Measurements from ENCODE around the gene FOXE3. TPM values are rescaled to one million over a fixed set of nuclear protein-coding genes. Genes with fewer than 3 reads are reported as not detected.

Gene FOXE3
- total RNA-seq, 4 donors from 2014 or later, result not detected

GRCh38 chr1:47395433-47395832 lies 20.7 kb upstream of the FOXE3 start:
- TF ChIP-seq POLR2A (IDR thresholded peaks at IDR 0.05) (no peak), CTCF (IDR thresholded peaks at IDR 0.05) (no peak)
- intact Hi-C loops (cut with DNase I; ENCODE audit: low total_unique reads), result no loop called here
- peak in 1 of 2 donors; percentile 31 for DNase-seq (ENCODE audit: low spot score in 2 of 2)
- no peak overlapping the region for H3K4me3 ChIP-seq (ENCODE audit: low read depth, poor library complexity, severe bottlenecking)
- whole genome bisulfite sequencing, 2 donors, result 76 to 81% methylated on average over 3 of the region's 3 CpGs

DNA sequence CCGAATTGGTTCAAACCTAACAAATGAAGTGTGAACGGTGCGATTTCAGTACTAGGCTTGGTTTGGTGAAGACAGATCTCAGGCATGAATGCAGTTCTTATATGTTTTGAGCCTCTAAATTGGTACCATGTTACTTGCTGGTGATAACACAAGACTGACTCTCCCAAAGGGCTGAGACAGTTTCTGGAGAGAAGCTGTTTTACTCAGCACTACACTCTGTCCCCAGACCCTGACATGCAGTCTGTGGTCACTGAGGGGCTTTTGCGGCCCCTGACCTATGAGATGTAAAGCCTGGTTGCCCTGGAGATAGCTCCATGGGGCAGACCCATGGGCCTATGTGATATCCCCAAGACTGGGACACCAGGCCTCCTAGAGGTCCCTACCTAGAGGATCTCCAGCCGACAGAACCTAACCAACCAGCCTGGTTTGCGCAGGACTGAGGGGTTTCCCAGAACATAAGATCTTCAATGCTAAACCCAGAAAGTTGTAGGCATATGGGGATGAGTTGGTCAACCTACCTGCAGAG lies 19.4 kb upstream of the FOXE3 start:
- intact Hi-C loops (cut with DNase I; ENCODE audit: low total_unique reads), result no loop called here
- TF ChIP-seq CTCF (IDR thresholded peaks at IDR 0.05) (no peak), POLR2A (IDR thresholded peaks at IDR 0.05) (no peak)
- WGBS, 2 donors, result 97 to 99% methylated on average over 6 of the region's 6 CpGs
- DNase-seq (ENCODE audit: low spot score in 2 of 2), result peak in 1 of 2 donors; percentile 29
- H3K4me3 ChIP-seq (ENCODE audit: low read depth, poor library complexity, severe bottlenecking), result no peak overlapping the region

- intact Hi-C loops (cut with DNase I; ENCODE audit: low total_unique reads), result no loop called here
- 91 to 96% methylated on average over 4 of the region's 4 CpGs for WGBS, 2 donors
- no peak for DNase-seq (ENCODE audit: low spot score in 2 of 2)
- no peak for TF ChIP-seq CTCF (IDR thresholded peaks at IDR 0.05)
- TF ChIP-seq POLR2A (IDR thresholded peaks at IDR 0.05), result no peak
- no peak overlapping the region for H3K4me3 ChIP-seq (ENCODE audit: low read depth, poor library complexity, severe bottlenecking)
Measured at GRCh38 chr1:47399138-47399845, 16.8 kb upstream of the FOXE3 start.

DNA sequence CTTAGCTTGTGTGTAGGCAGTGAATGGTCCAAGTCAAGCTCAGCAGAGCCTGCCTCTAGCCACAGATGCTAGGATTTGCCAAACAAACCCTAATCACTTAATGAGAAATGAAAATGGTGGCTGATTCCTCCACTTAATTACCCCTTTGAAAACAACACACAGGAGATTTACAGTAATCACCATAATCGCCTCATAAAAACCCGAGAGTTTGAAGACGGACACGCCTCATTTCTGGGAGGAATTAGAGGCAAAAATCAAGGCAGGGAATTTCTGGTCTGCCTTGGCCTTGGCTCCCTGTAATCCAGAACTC lies 16.3 kb upstream of the FOXE3 start:
- WGBS, 2 donors, result 87 to 96% methylated on average over 4 of the region's 4 CpGs
- H3K4me3 ChIP-seq (ENCODE audit: low read depth, poor library complexity, severe bottlenecking), result no peak overlapping the region
- no peak for TF ChIP-seq POLR2A (IDR thresholded peaks at IDR 0.05)
- no peak for TF ChIP-seq CTCF (IDR thresholded peaks at IDR 0.05)
- intact Hi-C loops (cut with DNase I; ENCODE audit: low total_unique reads), result no loop called here
- DNase-seq (ENCODE audit: low spot score in 2 of 2), result no peak

DNA sequence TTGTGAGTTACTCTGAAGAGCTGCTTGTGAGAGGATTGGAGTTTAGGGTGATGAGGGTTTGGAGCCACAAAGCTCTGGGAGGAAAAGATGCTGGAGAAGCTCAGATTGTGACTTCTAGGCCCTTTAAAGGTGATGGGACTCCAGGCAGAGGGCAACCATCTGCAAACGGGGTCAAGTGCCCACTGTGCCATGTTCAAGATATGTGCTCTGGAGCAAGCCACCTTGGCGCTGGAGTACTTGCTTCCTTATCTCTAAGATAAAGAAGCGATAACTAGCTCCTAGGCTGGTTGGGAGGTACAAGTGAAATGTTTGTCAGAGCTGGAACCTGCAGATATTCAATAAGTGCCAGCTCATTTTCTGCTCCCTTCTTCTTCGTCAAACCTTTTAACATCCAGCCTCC lies 14.3 kb upstream of the FOXE3 start:
- TF ChIP-seq POLR2A (IDR thresholded peaks at IDR 0.05) (no peak), CTCF (IDR thresholded peaks at IDR 0.05) (no peak)
- intact Hi-C loops (cut with DNase I; ENCODE audit: low total_unique reads), result no loop called here
- DNase-seq (ENCODE audit: low spot score in 2 of 2), result peak in 1 of 2 donors; percentile 57
- no peak overlapping the region for H3K4me3 ChIP-seq (ENCODE audit: low read depth, poor library complexity, severe bottlenecking)
- 82 to 85% methylated on average over 4 of the region's 4 CpGs for WGBS, 2 donors

DNA sequence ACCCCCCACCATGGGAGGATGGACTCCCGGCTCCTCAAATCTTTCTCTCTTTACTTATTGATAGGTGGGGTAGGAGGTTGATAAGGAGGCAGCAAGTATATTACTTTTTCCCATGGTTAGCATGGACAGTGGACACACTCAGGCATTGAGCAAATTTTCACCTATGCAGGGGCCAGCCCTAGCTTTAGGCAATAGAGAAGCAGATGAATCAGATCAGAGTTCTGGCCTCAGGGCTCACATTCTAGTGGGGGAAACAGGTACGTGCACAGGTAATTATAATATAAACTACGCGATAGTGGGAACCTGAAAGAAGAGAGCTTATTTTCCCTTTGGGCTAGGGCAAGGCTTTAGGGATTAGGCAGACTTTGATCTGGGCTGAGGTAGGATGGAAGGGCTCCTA lies 13.5 kb upstream of the FOXE3 start:
- WGBS, 2 donors, result 67 to 68% methylated on average over 4 of the region's 4 CpGs
- H3K4me3 ChIP-seq (ENCODE audit: low read depth, poor library complexity, severe bottlenecking), result no peak overlapping the region
- TF ChIP-seq CTCF (IDR thresholded peaks at IDR 0.05) (no peak), POLR2A (IDR thresholded peaks at IDR 0.05) (no peak)
- intact Hi-C loops (cut with DNase I; ENCODE audit: low total_unique reads), result no loop called here
- no peak for DNase-seq (ENCODE audit: low spot score in 2 of 2)
